ENCODE results near the gene ELMO1.

Gene ELMO1

GRCh38 chr7:37267251-37267650, 181.4 kb downstream of the ELMO1 start:
- no peak for DNase-seq (ENCODE audit: low read depth)

- no peak for DNase-seq (ENCODE audit: low read depth)
Observed at GRCh38 chr7:37265876-37266275, 182.8 kb downstream of the ELMO1 start.

DNA sequence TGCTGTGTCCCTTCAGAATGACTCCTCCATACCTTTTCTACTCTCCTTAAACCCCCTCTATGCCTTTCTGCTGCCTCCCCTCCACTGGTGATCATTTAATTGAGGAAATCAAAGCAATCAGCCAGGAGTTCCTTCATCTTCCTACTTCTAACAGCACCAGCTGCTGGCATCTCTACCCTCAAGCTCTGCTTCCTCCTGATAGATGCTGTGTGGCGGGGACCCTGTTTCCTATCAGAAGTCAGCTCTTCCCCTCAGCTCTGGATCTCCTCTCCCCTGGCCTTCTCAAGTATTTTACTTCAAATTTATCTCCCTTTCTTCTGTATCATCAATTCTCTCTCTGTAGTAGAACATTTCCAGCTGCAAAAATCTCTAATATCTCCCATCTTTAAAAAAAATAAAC, 183.7 kb downstream of the ELMO1 start:
- no peak for DNase-seq (ENCODE audit: low read depth)

- no peak for DNase-seq (ENCODE audit: low read depth)
Observed at GRCh38 chr7:37262181-37262580, 186.5 kb downstream of the ELMO1 start.

GRCh38 chr7:37259319-37259821, 189.3 kb downstream of the ELMO1 start:
- no peak for DNase-seq (ENCODE audit: low read depth)

DNA sequence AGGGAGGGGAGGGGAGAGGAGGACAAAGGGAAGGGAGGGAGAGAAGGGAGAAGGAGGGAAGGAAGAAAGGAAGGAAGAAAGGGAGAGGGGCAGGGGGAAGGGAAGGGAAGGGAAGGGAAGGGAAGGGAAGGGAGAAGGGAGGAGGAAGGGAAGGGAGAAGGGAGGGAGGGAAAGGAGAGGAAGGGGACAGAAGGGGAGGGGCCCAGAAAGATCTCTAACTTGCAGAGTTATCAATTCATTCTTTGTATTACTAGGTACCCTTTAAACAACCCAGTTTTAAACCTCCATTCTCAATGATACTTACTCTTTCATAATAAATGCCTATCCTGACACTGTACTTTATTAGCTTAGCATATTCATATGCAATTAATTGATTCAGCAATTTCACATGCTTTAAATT, 192.0 kb downstream of the ELMO1 start:
- no peak for DNase-seq (ENCODE audit: low read depth)

- no peak for DNase-seq (ENCODE audit: low read depth)
Observed at GRCh38 chr7:37255327-37255944, 193.2 kb downstream of the ELMO1 start.

DNA sequence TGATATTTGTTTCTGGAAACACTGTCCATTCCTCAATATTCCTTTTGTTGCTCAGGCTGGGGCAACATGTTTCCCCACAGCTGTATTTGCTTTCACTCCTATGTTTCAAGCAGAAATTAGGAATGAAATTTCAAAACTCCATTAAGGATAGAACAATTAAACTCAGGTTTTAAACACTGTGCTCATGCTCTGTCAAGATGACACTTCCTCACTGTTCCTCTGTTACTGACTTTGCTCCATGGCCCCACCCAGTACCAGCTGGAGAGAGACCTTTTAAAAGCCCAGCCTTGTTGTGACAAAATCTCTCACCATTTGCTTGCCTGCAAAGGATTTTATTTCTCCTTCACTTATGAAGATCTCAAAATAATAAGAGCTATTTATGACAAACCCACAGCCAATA, 197.4 kb downstream of the ELMO1 start:
- no peak for DNase-seq (ENCODE audit: low read depth)

DNA sequence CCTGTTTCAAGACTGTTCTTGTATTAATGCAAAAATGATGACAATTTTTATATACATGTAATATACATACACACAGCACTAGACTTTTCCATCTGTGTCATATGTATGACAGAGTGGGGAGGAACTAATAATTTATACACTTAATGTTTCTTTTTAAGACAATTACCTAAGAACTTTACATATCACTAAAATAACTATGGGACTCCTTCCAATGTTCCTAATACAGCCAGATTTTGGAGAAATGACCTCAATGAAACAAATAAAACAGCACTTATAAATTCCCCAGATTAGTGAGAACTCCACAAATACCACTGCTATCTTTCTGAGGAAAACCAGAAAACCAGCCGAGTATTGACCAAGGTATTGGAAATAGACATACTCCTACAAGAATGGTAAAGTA, 199.4 kb downstream of the ELMO1 start:
- no peak for DNase-seq (ENCODE audit: low read depth)

DNA sequence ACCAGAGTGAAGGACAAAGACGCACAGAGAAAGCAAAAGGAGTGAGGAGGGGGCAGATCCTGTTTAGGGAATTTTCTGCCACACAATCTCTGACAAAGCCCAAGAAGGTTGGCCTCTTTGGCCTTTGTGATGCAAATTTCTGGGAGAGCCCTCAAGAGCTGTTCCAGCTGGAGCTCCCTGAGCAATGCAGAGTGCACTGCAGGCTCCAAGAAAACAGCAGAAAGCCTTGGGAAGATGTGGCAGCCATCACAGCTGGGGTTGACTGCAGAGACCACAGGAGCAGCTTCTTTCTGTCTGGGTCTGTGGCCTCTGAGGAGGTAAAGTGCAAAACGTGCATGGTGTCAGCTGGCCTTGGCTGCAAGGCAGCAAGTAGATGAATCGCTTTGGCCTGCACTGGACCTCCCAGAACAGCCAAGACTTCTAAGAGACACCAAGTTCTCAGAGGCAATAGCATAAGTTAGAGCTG, 200.2 kb downstream of the ELMO1 start:
- DNase-seq (ENCODE audit: low read depth): no peak

- DNase-seq (ENCODE audit: low read depth): no peak
Observed at GRCh38 chr7:37247861-37248260, 200.8 kb downstream of the ELMO1 start.

DNA sequence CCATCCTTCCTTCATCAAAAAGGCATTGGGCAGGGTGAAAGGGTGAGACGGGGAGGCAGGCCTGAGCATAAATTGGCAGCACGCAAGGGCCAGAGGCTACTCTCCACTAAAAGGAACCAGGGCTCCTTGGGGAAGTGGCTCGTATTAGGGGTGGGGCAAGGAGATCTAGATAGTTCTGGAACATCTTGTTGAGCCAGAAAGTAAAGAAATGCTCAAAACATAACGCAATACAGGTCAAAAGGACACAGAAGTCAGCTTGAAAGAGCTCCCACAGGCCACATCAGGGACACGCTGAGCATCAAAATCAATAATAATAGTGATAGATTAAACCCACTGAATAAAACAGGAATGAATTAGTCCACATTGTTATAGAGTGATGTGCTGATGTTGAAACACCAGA, 203.1 kb downstream of the ELMO1 start:
- no peak for DNase-seq (ENCODE audit: low read depth)

DNA sequence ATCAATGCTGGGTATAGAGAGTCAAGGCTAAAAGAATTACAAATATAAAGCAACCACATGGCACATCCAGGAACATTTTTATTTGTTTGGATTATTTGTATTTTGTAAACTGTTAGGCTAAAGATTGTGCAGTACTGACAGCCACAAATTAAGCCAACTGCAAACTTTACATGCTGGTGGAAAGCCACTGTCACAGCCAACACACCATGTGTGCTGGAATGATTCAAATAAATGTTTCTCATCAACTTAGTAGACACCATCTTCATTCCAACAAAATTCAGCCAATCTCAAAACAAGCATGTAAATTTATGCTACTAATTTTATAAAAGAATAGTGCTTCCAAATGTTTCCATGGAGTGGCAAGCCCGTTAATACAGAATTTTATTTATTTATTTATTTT, 211.8 kb downstream of the ELMO1 start:
- no peak for DNase-seq (ENCODE audit: low read depth)

- DNase-seq (ENCODE audit: low read depth): no peak
Observed at GRCh38 chr7:37235813-37236212, 212.9 kb downstream of the ELMO1 start.

DNA sequence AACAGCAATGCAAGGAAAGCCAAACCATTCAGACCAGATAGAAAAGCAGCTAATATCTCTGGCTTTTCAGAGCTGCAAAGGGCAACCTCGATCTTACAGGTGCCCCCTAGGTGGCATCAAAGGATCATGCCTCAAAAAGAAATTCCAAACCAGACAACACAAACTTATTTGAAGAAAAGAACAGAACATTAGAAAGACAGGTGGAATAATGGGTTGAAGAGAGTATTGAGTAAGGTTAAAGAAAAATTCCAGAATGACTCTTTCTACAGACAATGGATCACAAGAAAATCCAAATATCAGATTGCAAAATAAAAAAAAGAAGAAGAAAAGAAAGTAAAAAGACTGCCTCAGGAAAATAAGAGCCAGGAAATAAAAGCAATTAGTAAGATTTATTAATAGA, 213.7 kb downstream of the ELMO1 start:
- DNase-seq (ENCODE audit: low read depth): no peak

GRCh38 chr7:37234334-37234733, 214.3 kb downstream of the ELMO1 start:
- DNase-seq (ENCODE audit: low read depth): no peak

DNA sequence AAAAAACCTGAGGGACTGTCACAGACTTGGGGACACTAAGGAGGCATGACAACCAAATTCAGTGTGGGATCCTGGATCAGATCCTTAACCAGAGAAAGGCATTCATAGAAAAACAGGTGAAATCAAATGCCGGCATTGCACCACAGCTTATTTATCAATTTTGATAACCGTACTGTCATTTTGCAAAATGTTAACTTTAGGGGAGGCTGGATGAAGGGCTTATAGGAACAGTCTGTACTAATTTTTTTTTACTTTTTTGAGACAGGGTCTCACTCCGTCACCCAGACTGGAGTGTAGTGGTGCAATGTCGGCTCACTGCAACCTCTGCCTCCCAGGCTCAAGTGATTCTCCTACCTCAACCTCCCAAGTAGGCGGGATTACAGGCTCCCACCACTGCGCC, 217.1 kb downstream of the ELMO1 start:
- no peak for DNase-seq (ENCODE audit: low read depth)

DNA sequence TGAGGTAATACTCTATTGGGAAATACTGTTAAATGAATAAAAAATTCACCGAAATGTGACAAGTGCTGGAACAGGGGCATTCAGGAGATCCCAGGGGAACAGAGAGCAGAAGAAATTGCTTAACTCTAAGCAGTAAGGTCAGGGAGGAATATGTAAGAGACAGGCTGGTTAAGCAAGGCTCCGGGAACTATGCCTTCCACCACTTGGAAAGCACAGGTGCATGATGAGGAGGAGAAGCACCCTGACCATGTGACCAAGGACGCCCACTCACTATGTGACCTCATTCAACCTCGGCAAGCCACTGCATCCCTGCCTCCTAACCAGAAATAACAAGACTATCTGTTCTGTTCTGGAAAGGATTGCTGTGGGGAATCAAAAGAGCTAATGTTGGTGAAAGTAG, 218.4 kb downstream of the ELMO1 start:
- no peak for DNase-seq (ENCODE audit: low read depth)

DNA sequence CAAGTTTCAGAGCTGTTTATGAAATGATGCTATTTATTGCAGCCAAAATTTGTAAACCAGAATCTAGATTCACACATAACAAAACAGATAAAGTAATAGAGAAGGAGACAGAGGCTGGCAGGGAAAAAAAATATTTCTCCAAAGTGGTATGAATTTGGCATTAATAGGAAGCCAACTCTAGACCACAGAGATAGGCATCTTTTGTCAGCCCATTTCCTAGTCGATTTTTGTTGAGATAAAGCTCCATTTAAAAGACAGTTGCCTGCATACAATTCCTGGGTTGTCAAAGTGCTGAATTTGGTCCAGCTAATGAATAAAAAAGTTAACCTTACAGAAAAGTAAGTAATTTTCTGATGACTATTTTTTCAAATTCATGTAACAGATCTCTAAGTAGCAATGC, 219.3 kb downstream of the ELMO1 start:
- no peak for DNase-seq (ENCODE audit: low read depth)

- no peak for DNase-seq (ENCODE audit: low read depth)
Observed at GRCh38 chr7:37225285-37225969, 223.2 kb downstream of the ELMO1 start.

DNA sequence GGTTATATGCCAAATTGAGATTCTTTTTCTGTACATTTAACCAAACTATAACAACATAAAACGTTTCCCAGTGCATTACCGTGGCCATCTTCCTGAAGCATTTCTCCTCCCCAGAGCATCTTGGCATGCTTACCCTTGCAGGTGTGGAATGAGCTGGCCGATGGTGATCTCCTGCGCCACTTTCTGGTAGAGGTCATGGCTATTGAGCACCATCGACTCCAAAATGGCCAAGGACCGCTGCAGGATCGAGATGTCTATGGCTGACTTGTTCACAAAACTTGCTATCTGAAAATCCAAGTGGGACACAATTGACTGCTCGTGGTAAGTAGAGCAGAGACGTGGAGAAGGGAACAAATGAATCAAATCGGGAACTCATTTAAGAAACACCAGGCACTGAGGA, 223.9 kb downstream of the ELMO1 start:
- no peak for DNase-seq (ENCODE audit: low read depth)

DNA sequence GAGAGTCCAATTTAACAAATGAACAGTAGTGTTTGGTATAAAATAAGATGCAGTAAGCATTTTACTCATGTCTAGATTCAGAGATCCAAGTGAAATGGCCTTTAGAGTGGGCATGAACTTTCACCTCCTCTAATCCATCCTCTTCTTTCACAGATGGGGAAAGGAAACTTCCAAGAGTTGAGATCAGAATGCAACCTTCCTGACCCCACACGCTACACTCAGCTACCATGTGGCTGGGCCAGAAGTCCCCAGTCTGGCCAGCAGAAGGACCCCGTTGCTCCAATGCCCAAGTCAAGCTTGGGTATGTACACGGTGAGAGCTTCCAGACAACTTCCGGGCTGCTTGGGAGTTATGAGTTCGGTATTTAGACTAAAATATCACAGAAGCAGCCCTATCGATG, 228.0 kb downstream of the ELMO1 start:
- DNase-seq (ENCODE audit: low read depth): no peak

DNA sequence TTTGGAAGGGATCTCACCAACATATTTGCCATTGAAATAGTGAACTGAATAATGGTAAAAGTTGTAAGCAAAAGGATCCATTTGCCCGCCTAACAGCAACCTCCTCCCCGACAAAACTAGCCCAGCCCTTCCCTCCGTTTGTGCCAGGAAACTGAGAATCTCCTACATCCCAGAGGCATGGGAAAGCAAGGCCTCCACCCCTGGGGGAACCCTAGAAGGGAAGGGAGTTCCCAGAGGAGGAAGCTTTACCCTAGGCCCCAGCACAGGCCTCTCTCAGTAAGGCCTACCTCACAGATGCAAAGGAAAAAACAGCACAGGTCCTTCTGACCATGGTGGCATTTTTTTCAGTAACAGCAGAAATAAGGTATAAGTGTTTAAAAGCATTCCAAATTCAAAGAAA, 229.7 kb downstream of the ELMO1 start:
- no peak for DNase-seq (ENCODE audit: low read depth)

GRCh38 chr7:37216923-37217322, 231.7 kb downstream of the ELMO1 start:
- no peak for DNase-seq (ENCODE audit: low read depth)

Data from GM04503 (cell line).